Cardiac septum (tissue), 1 donor: ENCODE data around the gene ERC2. TPM values are rescaled to one million over a fixed set of nuclear protein-coding genes. Genes with fewer than 3 reads are reported as not detected.
"Not testable (repeated sequence)": the region's sequence is repeated elsewhere in the genome, so short reads cannot be mapped to it uniquely, and the experiment has no call there.

Experiments used
- DNase-seq: peaks from one replicate; pipeline ENCODE4 v3.0.0-alpha.2; 2020; ENCODE audit warnings: low spot score
- intact Hi-C: fragments of 100-400 bp; cut with DNase I; formaldehyde crosslinking; loops from one replicate; pipeline ENCODE4 v1.14.0; 2022
- total RNA-seq: library from RNA; stranded (reverse); fragmentation: NEBNext Ultra II Directional; extraction: Animal tissue kit (Norgen Biotek cat#: 25700); gene quantifications from one replicate; pipeline ENCODE4 v1.2.1, GENCODE V29; 2021
- donor health status: DM: no; HTN: no; CAD: no.

Gene ERC2
- total RNA-seq, 1 donor from 2014 or later, result 6.2 TPM

GRCh38 chr3:56277236-56277635, 191.0 kb downstream of the ERC2 start:
- intact Hi-C loops, result no loop called here
- no peak for DNase-seq

GRCh38 chr3:56275120-56275519, 193.1 kb downstream of the ERC2 start:
- DNase-seq, result no peak
- intact Hi-C loops, result no loop called here

- no peak for DNase-seq
These were observed 198.3 kb downstream of the ERC2 start for GRCh38 chr3:56269755-56270535.

GRCh38 chr3:56268616-56269383, 199.5 kb downstream of the ERC2 start:
- DNase-seq, result no peak
- intact Hi-C loops, result no loop called here

More at GRCh38 chr3:56269755-56270535, 198.3 kb downstream of the ERC2 start:
- intact Hi-C loops, result no loop called here

GRCh38 chr3:56261852-56262251, 206.4 kb downstream of the ERC2 start:
- intact Hi-C loops, DNase-seq: not testable (repeated sequence)

- DNase-seq, result no peak
- intact Hi-C loops, result no loop called here
These were observed 208.0 kb downstream of the ERC2 start for GRCh38 chr3:56260262-56260661.

GRCh38 chr3:56257826-56258225, 210.4 kb downstream of the ERC2 start:
- intact Hi-C loops, result no loop called here
- DNase-seq, result no peak

- intact Hi-C loops, result no loop called here
- no peak for DNase-seq
These were observed 213.4 kb downstream of the ERC2 start for GRCh38 chr3:56254835-56255234.

- intact Hi-C loops, result no loop called here
- DNase-seq, result no peak
These were observed 214.2 kb downstream of the ERC2 start for GRCh38 chr3:56253941-56254665.

- intact Hi-C loops, result loop anchor here (2.0 kb wide), 1 partner anchor 767 kb away; no protein-coding TSS in a partner anchor
- no peak for DNase-seq
These were observed 216.8 kb downstream of the ERC2 start for GRCh38 chr3:56251343-56251945.

GRCh38 chr3:56248021-56248420, 220.2 kb downstream of the ERC2 start:
- DNase-seq, result no peak
- intact Hi-C loops, result no loop called here

GRCh38 chr3:56238299-56238698, 230.0 kb downstream of the ERC2 start:
- no peak for DNase-seq
- intact Hi-C loops, result no loop called here

GRCh38 chr3:56233742-56234141, 234.5 kb downstream of the ERC2 start:
- intact Hi-C loops, result no loop called here
- DNase-seq, result no peak

- intact Hi-C loops, result no loop called here
- DNase-seq, result no peak
These were observed 239.0 kb downstream of the ERC2 start for GRCh38 chr3:56229311-56229710.

GRCh38 chr3:56222866-56223265, 245.4 kb downstream of the ERC2 start:
- DNase-seq, result no peak
- intact Hi-C loops, result no loop called here

- intact Hi-C loops, result no loop called here
- no peak for DNase-seq
These were observed 248.1 kb downstream of the ERC2 start for GRCh38 chr3:56219894-56220805.

- no peak for DNase-seq
- intact Hi-C loops, result no loop called here
These were observed 258.1 kb downstream of the ERC2 start for GRCh38 chr3:56209982-56210751.

GRCh38 chr3:56207922-56208321, 260.3 kb downstream of the ERC2 start:
- intact Hi-C loops, result no loop called here
- no peak for DNase-seq
